HG02610 (cell line): Measurements from ENCODE around the gene PRKAG3.

Experiments used
- ATAC-seq: cut with Tn5 transposase; IDR thresholded peaks from one replicate; pipeline ENCODE4 v1.9.1; 2021; ENCODE audit warnings: mild to moderate bottlenecking, moderate library complexity; ENCODE audit not compliant: unreplicated experiment

The PRKAG3 gene

DNA sequence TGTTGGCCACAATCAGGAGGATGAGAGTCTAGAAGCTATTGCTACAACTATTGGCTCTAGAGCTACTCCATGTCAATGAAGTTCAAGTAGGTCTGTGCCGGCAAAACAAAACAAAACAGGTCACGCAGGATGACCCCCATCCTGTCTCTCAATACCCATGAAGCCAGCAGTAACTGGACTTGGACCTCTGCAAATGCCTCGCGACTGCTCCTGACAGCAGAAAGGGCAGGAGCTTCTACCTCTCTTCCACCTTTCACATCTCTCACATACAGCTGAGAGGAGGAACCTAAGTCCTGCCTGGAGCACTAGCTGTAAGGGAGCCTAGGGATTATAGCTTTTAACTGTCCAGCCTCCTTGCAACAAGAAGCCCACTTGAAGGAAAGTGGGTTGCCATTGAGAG is 16.0 kb downstream of the PRKAG3 start:
- no peak for ATAC-seq

DNA sequence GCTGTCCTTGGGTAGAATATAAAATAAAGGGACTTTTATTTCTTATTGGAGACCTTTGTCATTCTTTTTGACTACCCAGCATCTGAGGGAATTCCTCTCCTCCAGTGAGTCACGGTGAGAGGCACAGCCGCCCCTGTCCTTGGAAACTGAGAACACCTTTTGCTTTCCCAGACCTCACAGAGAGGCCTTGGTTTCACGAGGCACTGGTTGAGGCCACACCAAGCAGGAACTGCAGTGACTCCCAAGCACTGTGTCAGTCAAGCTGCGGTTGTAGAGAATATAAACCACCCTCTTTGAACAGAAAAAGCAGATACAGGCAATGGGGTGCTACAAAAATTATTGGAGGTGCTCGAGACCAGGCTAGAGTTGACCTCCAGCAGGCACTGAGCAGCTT is 16.4 kb downstream of the PRKAG3 start:
- ATAC-seq: no peak

DNA sequence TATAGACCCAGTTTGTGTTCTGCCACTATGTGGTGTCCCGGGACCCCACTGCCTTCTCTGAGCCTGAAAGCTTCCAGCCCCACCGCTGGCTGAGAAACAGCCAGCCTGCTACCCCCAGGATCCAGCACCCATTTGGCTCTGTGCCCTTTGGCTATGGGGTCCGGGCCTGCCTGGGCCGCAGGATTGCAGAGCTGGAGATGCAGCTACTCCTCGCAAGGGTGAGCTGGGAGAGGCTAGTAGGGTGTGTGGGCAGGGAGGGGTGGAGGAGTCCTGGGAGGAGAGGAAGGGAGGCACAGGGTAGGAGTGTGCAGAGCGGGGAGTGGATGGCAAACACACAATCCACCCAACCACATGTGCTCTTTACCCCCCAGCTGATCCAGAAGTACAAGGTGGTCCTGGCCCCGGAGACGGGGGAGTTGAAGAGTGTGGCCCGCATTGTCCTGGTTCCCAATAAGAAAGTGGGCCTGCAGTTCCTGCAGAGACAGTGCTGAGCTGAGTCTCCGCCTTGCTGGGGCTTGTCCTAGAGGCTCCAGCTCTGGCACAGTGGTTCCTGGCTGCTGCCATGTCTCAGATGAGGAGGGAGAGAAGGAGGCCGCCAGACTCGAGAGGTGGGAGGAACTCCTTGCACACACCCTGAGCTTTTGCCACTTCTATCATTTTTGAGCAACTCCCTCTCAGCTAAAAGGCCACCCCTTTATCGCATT is 16.9 kb downstream of the PRKAG3 start:
- ATAC-seq: no peak

DNA sequence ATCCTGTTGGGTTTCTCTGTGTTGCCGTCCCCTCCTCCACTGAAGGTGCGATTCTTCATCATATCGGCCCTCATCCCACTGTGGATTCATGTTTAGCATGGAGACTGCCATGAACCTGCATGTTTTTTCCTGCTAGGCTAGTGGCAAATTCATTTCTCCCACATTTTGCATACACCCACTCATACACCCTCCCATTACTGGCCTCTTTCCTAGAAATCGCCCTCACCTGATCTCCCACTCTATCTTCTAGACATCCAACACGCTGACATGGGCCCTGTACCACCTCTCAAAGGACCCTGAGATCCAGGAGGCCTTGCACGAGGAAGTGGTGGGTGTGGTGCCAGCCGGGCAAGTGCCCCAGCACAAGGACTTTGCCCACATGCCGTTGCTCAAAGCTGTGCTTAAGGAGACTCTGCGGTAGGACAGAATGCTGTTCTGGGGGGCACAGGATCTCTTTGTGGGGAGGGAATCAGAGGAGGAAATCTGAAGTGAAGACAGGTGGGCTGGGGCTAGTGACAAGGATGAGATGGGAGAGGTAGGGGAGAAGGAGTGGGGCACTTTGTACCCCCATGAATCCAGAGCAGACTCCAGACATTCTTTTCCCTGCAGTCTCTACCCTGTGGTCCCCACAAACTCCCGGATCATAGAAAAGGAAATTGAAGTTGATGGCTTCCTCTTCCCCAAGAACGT is 17.7 kb downstream of the PRKAG3 start:
- ATAC-seq: no peak

DNA sequence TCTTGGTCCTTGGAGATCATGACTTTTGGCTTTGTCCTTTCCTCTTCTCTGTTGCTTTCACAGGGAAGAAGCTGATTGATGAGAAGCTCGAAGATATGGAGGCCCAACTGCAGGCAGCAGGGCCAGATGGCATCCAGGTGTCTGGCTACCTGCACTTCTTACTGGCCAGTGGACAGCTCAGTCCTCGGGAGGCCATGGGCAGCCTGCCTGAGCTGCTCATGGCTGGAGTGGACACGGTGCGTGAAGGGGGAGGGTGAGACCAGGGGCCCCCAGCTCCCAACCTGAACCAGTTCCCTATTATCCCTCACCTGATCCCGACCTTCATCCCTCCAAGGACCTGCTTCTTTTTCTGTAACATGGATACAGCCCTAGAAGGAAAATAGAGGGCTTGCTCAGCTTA is 18.7 kb downstream of the PRKAG3 start:
- no peak for ATAC-seq

DNA sequence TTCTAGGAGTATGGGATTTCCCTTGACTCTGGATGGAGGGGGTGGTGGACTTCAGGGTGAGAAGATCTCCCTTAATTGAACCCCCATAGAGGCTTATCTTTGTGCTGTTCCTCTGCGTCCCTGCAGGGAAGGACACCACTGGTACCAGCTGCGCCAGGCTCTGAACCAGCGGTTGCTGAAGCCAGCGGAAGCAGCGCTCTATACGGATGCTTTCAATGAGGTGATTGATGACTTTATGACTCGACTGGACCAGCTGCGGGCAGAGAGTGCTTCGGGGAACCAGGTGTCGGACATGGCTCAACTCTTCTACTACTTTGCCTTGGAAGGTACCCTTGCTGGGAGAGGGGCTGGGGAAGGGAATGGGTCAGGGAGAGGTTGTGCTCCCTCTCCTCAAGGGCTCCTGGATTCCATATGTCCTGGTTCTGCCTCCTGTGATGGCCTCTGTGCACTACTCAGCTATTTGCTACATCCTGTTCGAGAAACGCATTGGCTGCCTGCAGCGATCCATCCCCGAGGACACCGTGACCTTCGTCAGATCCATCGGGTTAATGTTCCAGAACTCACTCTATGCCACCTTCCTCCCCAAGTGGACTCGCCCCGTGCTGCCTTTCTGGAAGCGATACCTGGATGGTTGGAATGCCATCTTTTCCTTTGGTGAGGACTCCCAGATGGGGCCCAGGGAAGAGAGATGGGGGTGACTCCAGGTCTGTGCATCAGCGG is 19.3 kb downstream of the PRKAG3 start:
- ATAC-seq: no peak

- no peak for ATAC-seq
Measured at GRCh38 chr2:218811382-218811781, 20.2 kb downstream of the PRKAG3 start.

- no peak for ATAC-seq
Measured at GRCh38 chr2:218810256-218810655, 21.3 kb downstream of the PRKAG3 start.

GRCh38 chr2:218809515-218809914 is 22.1 kb downstream of the PRKAG3 start:
- no peak for ATAC-seq

DNA sequence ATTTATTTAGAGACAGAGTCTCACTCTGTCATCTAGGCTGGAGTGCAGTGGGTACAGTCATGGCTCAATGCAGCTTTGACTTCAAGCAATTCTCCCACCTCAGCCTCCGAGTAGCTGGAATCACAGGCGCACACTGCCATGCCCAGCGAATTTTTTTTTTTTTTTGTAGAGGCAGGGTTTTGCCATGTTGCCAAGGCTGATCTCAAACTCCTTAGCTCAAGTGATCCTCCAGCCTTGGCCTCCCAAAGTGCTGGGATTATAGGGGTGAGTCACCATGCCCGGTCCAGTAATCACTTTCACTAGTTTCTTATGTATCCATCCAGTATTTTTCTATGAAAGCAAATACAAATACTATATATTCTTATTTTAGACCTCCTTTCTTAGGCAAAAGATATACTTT is 24.0 kb downstream of the PRKAG3 start:
- ATAC-seq: no peak

GRCh38 chr2:218806346-218806978 is 25.1 kb downstream of the PRKAG3 start:
- peak; percentile 85 for ATAC-seq

DNA sequence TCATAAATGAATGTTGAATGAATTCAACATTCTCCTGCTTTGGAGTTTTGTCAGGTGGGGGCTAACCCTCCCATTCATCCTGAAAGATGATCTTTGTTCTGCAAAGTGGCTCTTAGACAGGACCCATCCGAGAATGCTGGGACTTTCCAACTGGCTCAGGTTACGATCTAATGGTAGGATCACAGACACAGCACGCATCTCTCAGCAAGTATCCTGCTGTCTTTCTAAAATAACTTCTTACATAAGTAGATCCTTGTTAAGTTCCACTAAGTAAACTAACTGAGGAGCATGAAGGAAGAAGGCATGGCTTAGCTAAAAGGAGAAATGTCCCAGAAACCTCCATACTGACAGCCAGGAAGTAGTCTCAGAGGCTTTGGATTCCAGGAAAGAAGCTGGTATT is 26.0 kb downstream of the PRKAG3 start:
- peak; percentile 56 for ATAC-seq

- no peak for ATAC-seq
Measured at GRCh38 chr2:218804817-218805216, 26.8 kb downstream of the PRKAG3 start.

DNA sequence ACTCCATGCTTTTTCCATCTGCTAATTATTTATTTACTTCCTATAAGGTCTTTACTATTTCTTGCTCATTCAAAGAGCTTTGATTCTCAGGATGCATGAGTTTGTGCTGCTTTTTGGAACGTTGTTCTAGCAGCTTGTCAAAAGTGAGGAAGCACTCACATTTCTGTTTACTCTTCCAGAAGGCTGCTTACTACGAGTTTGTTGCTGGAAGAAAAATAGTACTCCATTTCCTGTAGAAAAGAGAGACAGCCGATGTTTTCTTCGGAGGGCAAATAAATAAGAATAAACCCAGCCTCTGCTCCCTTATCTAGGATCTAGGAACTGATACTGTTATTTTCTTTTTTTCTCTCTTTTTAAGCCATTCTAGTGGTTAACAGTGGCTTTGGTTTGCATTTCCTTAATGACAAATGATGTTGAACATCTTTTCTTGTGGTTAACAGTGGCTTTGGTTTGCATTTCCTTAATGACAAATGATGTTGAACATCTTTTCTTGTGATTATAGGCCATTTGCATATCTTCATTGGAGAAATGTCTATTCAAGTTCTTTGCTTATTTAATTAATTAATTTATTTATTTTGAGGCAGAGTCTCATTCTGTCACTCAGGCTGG is 29.1 kb downstream of the PRKAG3 start:
- no peak for ATAC-seq

GRCh38 chr2:218799990-218800389 is 31.6 kb downstream of the PRKAG3 start:
- ATAC-seq: no peak

DNA sequence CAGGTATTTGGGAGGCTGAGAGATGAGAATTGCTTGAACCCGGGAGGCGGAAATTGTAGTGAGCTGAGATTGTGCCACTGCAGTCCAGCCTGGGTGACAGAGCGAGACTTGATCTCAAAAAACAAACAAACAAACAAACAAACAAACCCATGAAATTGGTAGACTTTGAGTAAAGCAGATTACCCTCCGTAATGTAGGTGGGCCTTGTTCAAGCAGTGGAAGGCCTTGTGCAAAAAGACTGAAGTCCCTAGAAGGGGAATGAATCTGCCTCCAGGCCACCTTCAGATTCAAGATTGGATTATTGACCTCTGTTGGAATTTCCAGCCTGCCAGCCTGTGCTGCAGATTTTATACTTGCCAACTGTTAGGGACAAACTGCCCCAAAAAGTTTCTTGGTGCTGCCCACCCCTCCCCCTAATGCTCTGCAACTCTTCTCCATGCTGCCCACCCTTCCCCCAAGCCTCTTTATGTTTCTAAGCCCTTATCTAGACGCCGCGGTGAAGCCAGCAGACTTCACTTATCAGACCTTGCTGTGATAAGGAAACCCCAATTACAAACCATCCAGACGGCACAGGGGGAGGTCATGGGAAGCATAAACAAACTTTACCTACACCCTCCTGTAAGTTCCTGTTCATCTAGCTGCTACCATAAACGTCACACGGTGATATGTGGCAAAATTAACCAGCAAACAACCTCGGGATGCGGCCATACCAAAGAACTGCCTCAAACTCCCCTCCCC is 32.7 kb downstream of the PRKAG3 start:
- no peak for ATAC-seq

GRCh38 chr2:218796691-218797090 is 34.9 kb downstream of the PRKAG3 start:
- ATAC-seq: no peak

DNA sequence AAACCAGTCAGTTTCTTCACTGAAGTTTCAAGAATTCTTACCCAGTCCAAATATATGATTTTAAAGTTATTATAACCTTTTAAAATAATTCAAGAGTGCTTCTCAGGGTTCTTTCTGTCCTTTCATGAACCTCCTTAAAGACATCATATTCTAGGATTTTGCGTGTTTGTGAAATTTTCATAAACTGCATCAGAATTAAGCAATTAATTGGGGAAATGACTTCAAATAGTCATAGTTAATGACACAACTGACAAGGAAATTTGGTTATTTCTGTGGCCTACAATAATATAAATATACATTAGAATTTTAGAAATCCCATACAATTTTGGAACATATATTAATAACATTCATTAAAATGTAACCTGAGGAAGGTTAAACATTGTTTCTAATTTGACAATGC is 39.2 kb downstream of the PRKAG3 start:
- ATAC-seq: no peak

DNA sequence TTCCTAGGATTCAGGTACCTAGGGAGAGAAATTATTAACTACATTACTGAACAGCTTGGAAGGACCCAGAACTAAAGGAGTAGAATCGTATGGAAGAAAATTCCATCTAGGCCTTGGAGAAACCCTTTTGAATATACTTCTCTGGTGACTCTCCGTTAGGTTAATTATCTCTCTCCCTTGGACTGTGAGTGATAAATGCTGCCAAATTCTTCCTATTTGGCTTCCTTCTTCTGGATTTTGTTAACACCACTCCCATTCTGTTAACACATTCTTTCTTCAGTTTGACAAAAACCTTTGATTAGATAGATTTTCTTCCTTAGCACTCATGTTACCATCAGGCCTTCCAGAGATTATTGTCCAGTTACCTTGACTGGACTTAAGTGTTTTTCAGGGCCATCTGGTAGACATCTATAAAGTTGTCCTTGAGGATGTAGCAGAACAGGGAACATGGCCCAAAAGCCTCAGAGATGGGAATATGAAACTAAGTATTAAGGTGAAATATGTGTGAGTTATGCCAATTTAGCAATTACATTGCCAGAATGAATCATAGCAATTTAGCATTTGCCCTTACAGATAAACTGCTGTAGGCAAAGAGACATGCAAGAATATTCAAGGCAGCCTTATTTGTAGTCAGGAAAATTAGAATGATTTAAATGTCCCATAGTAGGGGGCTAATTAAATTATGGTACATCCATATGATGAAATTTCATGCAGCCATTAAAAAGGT is 42.9 kb downstream of the PRKAG3 start:
- ATAC-seq: no peak

DNA sequence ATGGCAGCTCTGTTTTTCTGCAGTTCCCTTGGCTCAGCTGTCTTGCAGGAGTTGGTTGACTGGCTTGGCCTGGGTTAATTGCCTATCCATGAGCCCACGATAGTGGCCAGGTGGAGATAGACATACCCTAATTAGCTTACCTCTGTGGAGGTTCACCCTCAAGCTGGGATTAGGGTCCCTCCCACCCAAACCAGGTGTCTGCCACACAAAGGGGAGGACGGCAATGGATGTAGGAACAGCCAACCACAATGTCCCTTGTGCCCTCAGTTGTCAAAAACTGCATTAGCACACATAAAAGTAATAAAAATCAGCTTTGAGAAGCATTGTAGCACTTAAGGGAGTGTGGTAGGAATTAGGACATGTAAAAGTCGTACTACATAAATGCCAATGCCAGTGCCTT is 45.5 kb downstream of the PRKAG3 start:
- no peak for ATAC-seq
